Measurements from ENCODE around the gene RFTN1.

RFTN1 gene

GRCh38 chr3:16463119-16463518, 50.4 kb downstream of the RFTN1 start:
- DNase-seq, result no peak

- DNase-seq, result peak; percentile 18
Observed at GRCh38 chr3:16462679-16463078, 50.8 kb downstream of the RFTN1 start.

- no peak for DNase-seq
Observed at GRCh38 chr3:16461463-16462245, 51.8 kb downstream of the RFTN1 start.

DNA sequence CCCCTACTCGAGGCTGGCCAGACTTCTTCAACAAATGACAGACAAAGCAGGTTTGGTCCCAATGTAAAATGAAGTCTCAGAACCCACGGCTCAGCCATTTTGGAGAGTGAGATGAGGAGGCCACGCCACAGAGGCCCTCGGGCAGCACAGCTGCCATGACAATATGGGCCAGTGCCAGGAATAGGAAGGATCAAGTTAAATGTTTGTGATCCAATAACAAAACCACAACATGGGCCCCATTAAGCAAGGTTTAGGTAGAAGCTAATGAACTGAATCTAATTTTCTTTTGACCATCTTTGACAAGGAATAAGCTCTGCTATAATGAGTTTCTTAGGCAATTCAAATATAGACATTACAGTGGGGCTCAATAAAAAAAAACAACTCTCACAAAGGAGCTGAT, 52.6 kb downstream of the RFTN1 start:
- no peak for DNase-seq

GRCh38 chr3:16460273-16460672, 53.2 kb downstream of the RFTN1 start:
- DNase-seq, result no peak

DNA sequence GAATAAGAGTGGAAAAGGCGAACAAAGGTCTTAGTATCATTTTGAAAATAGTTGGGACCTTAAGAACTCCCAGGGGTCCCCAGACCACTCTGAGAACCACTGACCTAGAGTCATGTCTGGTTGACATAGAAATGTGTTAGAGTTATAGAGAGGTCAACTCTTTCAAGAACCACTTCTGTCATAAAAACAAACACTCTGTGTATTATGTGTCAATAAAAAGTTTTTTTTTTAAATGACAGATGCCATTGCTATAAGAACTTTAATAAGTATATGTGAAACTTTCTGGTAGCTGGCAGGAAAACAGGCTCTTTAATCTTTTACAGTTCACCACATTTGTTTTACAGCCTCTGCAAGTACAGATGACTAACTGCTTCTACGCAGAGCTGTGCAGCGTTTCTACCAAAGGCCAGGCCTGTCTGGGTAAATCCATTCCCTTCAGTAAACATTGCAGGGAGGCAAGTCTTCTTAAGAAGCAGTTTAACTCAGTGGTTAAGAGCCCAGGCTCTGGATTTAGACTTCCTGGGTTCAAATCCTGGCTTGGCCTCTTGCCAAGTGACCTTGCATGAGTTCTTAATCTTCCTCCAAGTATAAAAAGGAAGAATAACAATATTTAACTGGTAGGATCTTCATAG, 56.6 kb downstream of the RFTN1 start:
- no peak for DNase-seq

- DNase-seq, result no peak
Observed at GRCh38 chr3:16455966-16456365, 57.5 kb downstream of the RFTN1 start.

- no peak for DNase-seq
Observed at GRCh38 chr3:16455001-16455400, 58.5 kb downstream of the RFTN1 start.

DNA sequence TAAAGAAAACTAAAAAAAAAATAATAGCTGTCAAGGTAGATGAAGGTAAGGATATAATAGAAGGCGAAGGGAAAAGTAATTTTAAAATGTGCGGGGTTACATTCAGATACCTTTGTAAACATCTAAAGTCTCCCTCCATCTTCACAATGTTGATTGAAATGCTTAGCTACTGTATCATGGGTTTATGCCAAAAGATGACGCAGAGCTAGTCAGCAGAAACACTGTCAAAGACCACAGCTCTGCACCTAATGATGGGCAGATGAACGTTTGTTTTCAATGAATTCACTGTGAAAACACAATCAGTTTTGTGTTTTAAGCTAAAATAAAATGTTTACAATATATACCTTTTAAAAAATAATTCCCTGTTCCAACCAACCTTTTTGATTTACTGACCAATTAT, 61.2 kb downstream of the RFTN1 start:
- no peak for DNase-seq

DNA sequence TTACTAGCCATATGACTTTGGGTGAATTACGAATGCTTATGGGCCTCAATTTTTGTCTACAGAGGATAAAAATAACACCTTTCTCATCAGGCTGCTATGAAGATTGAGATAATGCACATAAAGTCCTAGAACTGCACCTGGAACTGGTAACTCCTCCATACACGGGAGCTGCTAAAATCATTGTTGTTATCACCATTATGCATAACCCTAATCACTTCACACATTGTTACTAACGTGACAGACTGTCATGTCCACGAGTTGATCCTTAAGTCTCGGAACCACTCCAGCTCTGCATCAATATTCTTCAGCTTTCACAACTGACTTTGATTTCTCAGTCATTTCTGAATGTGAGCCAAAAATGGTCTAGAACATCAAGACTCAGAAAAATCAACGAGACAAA, 64.1 kb downstream of the RFTN1 start:
- DNase-seq, result no peak

GRCh38 chr3:16448639-16449070, 64.8 kb downstream of the RFTN1 start:
- no peak for DNase-seq

GRCh38 chr3:16447135-16447534, 66.4 kb downstream of the RFTN1 start:
- no peak for DNase-seq

GRCh38 chr3:16444344-16444743, 69.2 kb downstream of the RFTN1 start:
- no peak for DNase-seq

DNA sequence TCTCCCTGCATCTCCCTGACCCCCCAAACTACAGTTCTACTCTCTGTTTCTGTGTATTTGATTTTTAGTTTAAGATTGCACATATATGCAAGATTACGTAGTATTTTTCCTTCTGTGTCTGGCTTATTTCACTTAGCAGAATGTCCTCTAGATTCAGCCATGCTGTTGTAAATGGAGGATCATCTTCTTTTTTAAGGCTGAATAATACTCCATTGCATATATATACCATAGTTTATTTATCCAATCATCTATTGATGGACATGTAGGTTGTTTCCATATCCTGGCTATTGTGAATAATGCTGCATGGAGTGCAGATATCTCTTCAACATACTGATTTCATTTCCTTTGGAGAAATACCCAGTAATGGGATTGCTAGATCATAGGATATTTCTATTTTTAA, 70.8 kb downstream of the RFTN1 start:
- no peak for DNase-seq

GRCh38 chr3:16441371-16441875, 72.1 kb downstream of the RFTN1 start:
- no peak for DNase-seq

GRCh38 chr3:16439848-16440708, 73.4 kb downstream of the RFTN1 start:
- DNase-seq, result no peak

- no peak for DNase-seq
Observed at GRCh38 chr3:16439163-16439847, 74.2 kb downstream of the RFTN1 start.

GRCh38 chr3:16437640-16438039, 75.9 kb downstream of the RFTN1 start:
- DNase-seq, result no peak

DNA sequence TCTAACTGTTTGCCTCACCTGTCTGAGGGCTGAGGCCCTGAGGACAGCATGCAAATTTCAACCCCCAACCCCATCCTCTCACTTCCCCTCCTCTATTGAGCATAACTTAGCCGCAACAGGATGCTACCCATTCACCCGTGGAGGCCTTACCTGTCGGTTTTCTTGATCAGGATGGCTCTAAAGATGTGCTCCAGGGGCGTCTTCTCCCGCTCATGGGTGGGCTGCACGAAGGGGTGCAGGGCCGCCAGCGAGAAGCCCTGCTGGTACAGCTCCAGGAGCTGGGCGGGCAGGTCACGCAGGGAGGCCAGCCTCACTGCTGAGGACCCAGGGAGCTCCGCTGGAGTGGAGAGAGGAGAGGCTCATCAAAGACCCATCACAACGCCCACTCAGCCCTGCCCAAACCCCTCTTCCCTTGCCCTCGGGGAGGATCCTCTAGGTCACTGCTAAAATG, 79.8 kb downstream of the RFTN1 start:
- DNase-seq, result no peak

GRCh38 chr3:16432714-16433113, 80.8 kb downstream of the RFTN1 start:
- no peak for DNase-seq

- no peak for DNase-seq
Observed at GRCh38 chr3:16430717-16431630, 82.5 kb downstream of the RFTN1 start.

DNA sequence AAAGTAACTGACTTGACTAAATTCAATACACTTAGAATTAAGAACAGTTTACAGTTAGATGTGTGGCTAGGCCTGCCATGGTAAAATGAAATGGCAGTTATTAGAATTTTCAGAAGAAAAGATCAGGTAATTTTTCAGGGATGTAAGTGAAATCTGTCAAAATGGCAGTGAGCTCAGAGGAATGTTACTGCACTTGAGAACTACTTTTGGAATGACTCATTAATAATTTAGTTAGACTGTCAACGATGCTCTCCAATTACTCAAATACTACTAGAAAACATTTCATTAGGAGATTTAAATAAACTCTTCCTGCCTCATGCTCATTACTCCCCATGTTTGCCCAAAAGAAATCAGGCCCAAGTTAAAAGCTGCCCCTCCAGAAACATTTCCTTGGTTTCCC, 84.4 kb downstream of the RFTN1 start:
- no peak for DNase-seq
